ENCODE measurements around the gene KIF12. TPM values are rescaled to one million over a fixed set of nuclear protein-coding genes. Genes with fewer than 3 reads are reported as not detected.

The KIF12 gene
- total RNA-seq, 1 donor from 2014 or later = not detected

DNA sequence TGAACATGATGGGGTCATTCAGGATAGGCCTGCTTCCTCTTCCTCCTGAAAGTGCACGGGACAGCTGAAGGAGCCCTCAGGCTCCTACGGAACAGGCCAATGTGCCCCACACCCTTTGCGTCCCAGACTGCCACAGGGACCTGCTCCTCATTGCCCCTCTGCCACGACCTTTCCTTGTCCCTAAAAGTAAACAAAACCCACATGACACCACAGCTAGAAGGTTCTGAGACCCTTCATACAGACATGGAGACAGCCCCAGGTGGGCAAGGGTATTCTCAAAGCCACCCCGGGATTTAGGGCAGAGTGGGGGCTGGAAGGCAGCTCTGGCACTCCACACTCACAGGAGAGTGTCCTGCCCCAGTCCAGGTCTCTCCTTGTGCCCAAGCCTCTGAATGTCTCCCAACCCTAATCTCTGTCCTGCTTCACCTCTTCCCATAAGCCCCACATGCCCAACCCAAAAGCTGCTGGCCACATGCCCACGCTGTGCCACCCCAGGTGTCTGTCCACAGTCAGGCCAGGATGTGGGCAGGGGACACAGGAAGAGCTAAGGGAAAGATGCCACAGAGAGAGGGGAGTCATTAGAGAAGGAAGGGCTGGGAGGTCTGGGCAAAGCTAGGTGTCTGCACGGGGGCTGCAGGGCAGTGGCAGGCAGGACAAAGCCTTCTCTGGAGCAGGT lies 21.8 kb downstream of the KIF12 start:
- H3K4me3 ChIP-seq = no peak overlapping the region
- H3K4me1 ChIP-seq = peaks cover 3% of the 10 kb centered on the region
- no peaks in the 10 kb centered on the region for H3K9me3 ChIP-seq (replicated peaks)
- no peak overlapping the region for H3K27ac ChIP-seq (replicated peaks)
- peaks cover 30% of the 10 kb centered on the region for H3K27me3 ChIP-seq (ENCODE audit: low read depth)
- intact Hi-C loops (cut with micrococcal nuclease) = no loop called here
- TF ChIP-seq, protein P1, sequence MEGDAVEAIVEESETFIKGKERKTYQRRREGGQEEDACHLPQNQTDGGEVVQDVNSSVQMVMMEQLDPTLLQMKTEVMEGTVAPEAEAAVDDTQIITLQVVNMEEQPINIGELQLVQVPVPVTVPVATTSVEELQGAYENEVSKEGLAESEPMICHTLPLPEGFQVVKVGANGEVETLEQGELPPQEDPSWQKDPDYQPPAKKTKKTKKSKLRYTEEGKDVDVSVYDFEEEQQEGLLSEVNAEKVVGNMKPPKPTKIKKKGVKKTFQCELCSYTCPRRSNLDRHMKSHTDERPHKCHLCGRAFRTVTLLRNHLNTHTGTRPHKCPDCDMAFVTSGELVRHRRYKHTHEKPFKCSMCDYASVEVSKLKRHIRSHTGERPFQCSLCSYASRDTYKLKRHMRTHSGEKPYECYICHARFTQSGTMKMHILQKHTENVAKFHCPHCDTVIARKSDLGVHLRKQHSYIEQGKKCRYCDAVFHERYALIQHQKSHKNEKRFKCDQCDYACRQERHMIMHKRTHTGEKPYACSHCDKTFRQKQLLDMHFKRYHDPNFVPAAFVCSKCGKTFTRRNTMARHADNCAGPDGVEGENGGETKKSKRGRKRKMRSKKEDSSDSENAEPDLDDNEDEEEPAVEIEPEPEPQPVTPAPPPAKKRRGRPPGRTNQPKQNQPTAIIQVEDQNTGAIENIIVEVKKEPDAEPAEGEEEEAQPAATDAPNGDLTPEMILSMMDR (IDR thresholded peaks at IDR 0.05; ENCODE audit: borderline replicate concordance) = no peak
- no peak for DNase-seq
- H3K36me3 ChIP-seq = no peaks in the 10 kb centered on the region

DNA sequence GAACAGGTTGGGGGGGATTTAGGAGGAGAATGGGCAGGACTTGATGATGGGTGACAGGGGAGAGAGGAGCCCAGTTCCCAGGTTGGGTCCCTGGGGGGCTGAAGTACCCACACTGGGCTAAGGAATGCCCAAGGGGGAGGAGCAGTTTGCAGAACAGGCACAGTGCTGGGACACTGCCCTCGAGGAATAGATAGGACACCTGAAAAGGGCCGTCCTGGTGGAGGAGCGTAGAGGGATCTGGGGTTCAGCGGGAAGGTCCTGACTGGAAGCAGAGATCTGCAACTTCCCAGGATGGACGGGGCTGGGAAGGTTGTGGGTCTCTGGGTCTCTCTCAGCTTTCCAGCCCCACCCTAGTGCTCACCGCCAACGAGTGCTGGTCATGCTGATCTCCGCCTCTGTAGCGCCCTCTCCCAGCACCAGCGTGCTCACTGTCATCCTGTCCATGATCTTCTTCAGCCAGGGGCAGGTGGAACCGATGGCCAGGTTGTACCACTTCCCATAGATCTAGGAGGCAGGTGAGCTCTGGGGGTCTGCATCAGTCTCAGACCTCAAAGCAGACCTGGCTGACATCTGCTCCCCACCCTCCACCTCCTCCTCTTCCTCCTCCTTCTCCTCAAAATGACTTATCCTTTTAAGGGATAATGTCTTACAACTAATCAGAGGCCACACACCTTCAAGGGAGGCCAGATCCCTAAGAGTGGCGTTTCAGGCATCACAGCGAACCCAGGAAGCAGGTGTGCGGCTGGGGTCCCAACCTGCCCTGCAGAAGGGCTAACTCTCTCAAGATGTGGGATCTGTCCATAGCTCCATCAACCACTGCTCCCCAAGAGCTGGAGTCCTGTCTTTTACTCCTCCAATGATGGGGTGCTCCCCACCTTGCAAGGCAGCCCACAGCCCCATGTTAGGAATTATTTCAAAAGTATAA lies 22.6 kb downstream of the KIF12 start:
- Histone ChIP-seq H3K27me3 (ENCODE audit: low read depth) (peaks cover 30% of the 10 kb centered on the region), H3K4me3 (no peak overlapping the region), H3K27ac (replicated peaks) (no peak overlapping the region), H3K4me1 (peaks cover 9% of the 10 kb centered on the region), H3K9me3 (replicated peaks) (no peaks in the 10 kb centered on the region), H3K36me3 (no peaks in the 10 kb centered on the region)
- intact Hi-C loops (cut with micrococcal nuclease) = no loop called here
- no peak for DNase-seq
- TF ChIP-seq, protein P1 (IDR thresholded peaks at IDR 0.05; ENCODE audit: borderline replicate concordance) = no peak

DNA sequence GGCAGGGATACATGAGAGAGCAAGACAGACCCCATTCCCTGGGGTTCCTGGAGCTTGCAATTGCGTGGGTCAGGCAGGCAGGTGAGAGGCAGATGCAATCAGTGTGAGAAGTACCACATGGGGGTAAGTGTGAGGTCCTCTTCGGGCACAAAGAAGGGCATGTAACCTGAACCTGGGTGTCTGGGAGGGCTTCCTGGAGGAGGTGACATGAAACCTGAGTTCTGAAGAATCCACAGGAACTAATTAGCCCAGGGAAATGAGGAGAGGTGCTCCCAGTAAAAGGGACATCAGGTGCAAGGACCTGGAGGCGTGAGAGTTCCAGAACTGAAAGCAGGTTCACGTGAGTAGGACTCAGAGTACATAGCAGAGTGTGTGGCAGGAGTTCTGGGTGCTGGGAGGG lies 23.5 kb downstream of the KIF12 start:
- Histone ChIP-seq H3K27me3 (ENCODE audit: low read depth) (peaks cover 30% of the 10 kb centered on the region), H3K4me1 (peaks cover 9% of the 10 kb centered on the region), H3K36me3 (no peaks in the 10 kb centered on the region), H3K9me3 (replicated peaks) (no peaks in the 10 kb centered on the region), H3K4me3 (no peak overlapping the region), H3K27ac (replicated peaks) (no peak overlapping the region)
- DNase-seq = no peak
- intact Hi-C loops (cut with micrococcal nuclease) = no loop called here
- TF ChIP-seq, protein P1 (IDR thresholded peaks at IDR 0.05; ENCODE audit: borderline replicate concordance) = no peak

DNA sequence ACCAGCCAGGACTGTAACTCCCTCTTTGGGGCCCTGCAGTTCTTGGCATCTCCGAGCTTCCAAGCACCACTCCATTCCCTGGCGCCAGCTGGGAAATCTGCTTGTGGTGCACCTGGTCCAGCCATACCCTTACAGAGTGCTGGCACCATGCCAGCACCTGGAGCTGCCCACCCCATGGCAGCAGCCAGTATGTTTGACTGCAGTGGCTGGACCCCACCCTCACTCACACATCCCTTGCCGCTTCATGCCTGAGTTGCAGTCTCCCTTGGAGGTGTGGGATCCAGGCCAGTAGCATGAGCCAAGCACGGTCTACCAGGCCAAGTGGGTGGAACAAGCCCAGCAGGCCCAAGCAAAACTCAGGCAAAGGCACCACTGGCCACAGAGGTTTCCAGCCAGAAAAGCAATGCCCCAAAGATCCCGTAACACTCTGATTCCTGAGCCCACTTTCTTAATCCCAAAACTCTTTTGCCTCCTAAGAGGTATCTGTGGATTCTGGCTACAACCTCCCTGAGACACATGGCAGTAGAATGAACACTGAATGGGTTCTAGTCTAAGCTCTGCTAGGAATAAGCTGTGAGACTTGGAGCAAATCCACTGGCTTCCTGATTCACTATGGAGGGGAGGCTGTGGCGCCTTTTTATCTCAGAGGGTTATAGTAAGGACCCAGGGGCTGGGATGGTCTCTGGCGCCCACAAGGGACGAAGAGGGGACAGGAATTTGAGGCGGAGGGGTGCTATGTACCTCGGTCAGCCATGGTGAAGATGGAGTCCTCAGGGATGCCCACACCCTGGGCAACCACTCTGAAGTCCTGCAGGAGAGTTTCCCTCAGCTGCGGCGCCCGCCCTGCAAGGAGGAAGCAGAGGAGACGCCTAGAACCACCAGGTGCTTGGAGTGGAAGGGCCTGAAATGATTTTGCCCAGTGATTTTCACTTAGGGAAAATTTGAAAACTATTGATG lies 26.6 kb downstream of the KIF12 start:
- TF ChIP-seq, protein P1 (IDR thresholded peaks at IDR 0.05; ENCODE audit: borderline replicate concordance) = no peak
- H3K4me1 ChIP-seq = peaks cover 9% of the 10 kb centered on the region
- no peak overlapping the region for H3K27ac ChIP-seq (replicated peaks)
- H3K9me3 ChIP-seq (replicated peaks) = no peaks in the 10 kb centered on the region
- H3K36me3 ChIP-seq = no peaks in the 10 kb centered on the region
- intact Hi-C loops (cut with micrococcal nuclease) = no loop called here
- H3K4me3 ChIP-seq = no peak overlapping the region
- H3K27me3 ChIP-seq (ENCODE audit: low read depth) = peaks cover 16% of the 10 kb centered on the region
- peak; percentile 64 for DNase-seq

DNA sequence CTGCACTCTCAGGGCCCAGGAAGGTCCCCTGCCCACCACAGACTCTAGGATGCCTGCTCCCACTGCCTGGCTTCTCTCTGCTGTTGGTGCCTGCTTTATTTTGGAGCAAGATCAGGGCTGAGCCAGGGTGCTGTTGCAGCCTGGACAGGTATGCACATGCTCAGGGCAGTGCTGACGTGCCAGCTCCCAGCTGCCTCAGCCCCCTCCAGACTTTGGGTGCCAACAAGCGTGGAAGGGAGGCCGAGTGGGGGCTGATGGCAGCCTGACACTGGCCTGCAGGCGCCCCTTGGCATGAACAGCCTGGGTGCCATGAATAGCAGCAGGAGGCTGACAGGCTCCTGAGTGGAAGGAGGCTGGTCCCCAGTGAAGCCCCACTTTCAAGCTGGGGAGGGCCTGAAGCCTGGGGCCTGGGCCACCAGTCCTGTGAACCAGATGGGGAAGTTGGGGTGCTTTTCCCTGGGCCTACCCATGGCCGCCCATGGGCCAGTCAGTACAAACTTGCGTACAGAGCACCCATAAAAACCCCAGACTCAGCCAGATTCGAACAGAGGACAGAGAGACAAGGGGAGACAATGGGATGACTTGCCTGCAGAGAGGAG lies 27.8 kb downstream of the KIF12 start:
- H3K27me3 ChIP-seq (ENCODE audit: low read depth) = peaks cover 4% of the 10 kb centered on the region
- H3K4me1 ChIP-seq = peaks cover 9% of the 10 kb centered on the region
- TF ChIP-seq, protein P1 (IDR thresholded peaks at IDR 0.05; ENCODE audit: borderline replicate concordance) = no peak
- intact Hi-C loops (cut with micrococcal nuclease) = no loop called here
- H3K27ac ChIP-seq (replicated peaks) = no peak overlapping the region
- DNase-seq = no peak
- H3K9me3 ChIP-seq (replicated peaks) = no peaks in the 10 kb centered on the region
- no peak overlapping the region for H3K4me3 ChIP-seq
- no peaks in the 10 kb centered on the region for H3K36me3 ChIP-seq
